HG02763 (cell line): ENCODE data around the gene RPLP2.
A peak's percentile ranks its signal among the peaks of the same experiment; 100 is the strongest.

Source experiments
- ATAC-seq: cut with Tn5 transposase; IDR thresholded peaks from one replicate; pipeline ENCODE4 v1.9.1; 2021; ENCODE audit warnings: mild to moderate bottlenecking, moderate library complexity; ENCODE audit not compliant: unreplicated experiment

Gene RPLP2

DNA sequence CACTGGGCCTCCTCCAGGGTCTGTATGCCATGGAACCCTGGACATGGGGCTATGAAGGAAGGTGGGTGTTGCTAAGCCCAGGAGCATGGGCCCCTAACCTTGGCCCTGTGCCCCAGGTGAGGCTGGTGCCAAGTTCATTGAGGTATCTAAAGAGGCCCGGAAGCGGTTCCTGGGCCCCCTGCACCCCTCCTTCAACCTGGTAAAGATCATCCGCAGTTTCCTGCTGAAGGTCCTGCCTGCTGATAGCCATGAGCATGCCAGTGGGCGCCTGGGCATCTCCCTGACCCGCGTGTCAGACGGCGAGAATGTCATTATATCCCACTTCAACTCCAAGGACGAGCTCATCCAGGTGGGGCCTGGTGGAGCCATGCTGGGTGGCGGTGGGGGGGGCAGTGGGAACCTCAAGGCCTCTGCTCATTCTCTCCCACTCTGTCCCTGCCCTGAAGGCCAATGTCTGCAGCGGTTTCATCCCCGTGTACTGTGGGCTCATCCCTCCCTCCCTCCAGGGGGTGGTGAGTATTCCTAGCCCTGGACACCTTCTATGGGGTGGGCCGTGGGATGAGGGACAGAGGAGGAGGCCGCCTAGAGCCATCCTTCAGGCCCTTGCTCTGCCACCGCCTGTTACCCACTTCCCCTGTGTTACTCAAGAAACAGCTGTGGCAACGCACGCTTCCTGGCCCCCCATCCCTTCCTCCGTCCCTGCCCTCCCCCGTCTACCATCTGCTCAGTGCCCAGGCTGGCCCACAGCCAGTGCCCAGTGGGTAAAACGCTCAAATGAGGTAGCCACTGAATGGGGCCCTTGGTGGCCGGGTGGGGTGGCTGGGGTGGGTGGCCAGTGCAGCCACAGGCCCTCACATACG, 12.0 kb downstream of the RPLP2 start:
- ATAC-seq = no peak

DNA sequence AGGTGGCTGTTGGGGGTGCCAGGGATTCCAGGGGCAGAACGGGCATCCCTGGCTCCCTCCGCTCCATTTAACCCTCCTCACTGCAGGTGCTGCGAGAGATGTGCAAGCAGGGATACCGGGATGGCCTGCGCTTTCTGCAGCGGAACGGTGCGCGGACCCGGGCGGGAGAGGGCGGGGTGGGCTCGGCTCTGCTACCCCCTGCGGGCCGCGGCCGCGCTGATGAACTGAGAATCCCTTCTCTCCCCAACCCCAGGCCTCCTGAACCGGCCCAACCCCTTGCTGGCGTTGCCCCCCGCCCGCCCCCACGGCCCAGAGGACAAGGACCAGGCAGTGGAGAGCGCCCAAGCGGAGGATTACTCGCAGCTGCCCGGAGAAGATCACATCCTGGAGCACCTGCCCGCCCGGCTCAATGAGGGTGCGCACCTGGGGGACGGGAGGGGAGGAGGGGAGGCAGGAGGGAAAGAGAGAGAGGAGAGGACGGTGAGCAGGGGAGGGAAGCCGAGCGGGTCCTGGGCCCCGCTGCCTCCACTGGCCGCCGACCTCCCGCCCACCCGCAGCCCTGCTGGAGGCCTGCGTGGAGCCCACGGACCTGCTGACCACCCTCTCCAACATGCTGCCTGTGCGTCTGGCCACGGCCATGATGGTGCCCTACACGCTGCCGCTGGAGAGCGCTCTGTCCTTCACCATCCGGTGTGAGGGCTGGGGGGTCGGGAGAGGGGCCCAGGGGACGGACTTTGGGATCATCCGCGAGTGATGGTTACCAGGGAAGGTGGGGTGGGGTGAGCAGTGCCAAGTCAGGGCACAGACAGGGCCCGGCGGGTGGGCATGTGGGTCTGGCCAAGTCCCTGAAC, 13.9 kb downstream of the RPLP2 start:
- no peak for ATAC-seq

DNA sequence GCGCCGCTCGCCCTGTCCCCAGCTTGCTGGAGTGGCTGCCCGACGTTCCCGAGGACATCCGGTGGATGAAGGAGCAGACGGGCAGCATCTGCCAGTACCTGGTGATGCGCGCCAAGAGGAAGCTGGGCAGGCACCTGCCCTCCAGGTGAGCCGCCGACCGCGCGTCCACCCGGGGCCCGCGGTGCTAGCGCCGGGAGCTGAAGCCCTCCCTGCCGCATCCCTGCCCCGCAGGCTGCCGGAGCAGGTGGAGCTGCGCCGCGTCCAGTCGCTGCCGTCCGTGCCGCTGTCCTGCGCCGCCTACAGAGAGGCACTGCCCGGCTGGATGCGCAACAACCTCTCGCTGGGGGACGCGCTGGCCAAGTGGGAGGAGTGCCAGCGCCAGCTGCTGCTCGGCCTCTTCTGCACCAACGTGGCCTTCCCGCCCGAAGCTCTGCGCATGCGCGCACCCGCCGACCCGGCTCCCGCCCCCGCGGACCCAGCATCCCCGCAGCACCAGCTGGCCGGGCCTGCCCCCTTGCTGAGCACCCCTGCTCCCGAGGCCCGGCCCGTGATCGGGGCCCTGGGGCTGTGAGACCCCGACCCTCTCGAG, 14.6 kb downstream of the RPLP2 start:
- ATAC-seq = no peak

DNA sequence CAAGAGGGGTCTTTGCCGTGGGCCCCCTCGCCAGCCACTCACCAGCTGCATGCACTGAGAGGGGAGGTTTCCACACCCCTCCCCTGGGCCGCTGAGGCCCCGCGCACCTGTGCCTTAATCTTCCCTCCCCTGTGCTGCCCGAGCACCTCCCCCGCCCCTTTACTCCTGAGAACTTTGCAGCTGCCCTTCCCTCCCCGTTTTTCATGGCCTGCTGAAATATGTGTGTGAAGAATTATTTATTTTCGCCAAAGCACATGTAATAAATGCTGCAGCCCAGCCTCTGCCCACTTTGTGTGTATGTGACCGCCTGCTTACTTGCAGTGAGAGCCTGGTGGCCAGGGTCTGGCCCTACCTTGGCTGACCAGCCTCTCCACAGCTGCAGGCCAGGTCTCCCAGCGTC, 15.2 kb downstream of the RPLP2 start:
- ATAC-seq = no peak

DNA sequence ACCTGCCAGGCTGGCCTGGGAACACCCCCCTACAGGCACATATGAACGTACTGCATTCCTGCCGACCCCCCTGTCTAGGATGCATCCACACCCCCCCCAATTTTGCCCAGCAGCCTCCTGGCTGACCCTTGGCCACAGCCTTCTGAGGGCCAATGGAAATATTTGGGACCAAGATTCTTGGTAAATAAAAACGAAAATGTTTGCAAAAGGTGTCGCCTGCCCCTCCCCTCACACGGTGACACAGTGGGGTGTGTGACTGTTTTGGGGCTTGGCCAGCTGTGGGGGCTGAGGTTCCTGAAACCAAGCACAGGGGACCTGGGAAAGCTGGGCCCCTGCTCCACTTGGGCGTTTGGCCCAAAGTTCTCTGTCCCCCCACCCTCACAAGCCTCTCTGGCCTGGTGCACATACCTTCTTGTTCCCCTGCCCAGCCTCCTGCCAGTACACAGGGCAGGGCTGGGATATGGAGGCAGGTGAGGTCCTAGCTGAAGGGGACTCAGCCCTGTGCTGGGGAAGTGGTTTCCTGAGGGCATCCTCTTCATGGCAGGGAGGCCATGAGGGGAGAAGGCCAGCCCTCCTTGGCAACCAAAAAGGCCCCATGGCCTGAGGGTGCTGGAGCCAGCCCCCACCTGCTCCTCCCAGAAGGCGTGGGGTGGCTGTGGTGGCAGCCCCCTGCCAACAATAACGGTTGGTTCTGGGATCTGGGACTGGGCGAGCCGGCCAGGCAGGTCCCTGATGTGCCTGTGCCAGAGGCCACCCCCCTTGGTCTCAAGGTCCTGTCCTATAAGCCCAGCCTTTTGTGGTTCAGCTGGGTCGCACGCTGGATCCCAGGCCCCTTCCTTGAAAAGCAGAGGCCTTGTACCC, 15.8 kb downstream of the RPLP2 start:
- ATAC-seq = no peak

DNA sequence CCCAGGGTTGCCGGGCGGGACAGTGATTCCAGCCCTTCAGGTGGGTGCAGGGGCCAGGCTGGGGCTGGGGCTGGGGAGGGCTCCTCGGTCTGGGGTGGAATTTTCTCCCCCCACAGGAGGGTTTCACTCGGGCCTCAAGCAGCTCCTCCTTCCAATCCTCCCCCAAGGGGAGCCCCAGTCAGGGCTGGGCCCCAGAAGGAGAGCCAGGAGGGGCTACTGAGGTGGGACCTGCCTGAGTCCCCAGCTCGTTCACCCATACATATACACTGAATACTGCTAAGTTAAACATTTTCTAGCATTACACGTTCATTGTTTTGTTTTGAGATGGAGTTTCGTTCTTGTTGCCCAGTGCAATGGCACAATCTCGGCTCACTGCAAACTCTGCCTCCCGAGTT, 16.5 kb downstream of the RPLP2 start:
- ATAC-seq = no peak

DNA sequence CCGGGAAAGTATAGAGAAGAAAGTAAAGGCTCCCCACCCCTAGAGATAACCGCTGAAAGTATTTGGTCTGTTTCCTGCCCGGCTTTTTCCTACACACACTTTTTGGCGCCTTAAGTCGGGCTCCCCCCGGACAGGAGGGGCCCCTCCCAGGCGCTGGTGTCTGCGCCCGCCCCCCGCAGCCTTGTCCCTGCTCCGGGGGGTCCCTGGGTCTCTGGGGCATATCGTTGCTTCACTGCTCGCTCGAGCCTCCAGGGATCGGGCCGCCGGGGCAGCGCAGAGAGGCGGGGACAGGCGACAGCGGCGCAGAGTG, 17.0 kb downstream of the RPLP2 start:
- ATAC-seq = no peak

DNA sequence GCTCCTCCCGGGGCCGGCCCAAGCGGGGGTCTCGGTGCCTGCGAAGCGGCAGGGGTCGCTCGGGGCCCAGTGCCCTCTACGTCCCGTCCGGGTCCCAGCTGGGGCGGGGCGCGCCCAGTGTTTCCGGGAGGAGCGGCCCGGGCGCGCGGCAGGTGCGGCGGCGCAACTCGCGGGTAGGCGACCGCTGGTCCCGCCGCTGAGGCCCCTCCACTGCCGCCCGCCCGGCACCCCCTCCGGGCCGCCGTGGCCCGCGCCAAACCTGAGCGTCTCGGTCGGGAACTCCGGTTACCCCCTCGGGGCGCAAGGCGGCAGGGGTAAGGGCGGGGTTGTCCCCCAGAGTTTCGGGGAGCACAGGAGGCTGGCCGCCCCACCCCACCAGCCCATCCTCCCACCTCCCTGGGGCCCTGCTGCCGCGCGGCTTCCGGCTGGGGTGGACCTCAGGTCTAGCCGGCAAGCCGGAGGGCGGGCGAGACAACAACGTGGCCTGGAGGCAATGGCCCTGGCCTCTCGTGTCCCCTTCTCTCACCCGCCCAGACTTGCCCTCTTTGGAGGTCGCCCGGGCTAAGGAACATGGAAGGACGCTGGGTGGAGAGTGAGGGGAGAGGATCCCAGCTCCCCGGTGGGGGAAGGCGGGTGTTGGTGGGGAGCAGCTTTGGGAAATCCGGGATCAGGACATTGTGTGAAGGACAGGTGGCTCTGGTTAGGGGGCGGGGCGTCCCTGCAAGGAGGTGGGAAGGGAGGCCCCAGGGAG, 17.6 kb downstream of the RPLP2 start:
- no peak for ATAC-seq

DNA sequence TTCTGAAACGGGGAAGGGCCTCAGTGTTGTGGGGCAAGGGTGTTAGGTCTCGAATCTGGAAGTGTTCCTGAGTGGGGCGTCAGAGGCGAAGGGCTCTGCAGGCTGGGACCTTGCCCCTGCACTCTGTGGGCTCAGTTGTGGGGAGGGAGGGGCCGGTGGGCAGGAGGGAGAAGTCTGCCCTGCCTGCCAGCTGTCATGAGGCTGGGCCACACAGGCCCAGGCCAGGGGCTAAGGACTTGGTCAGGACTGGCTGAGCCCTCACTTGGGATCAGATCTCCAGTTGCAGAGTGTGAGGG, 18.1 kb downstream of the RPLP2 start, which contains the start of gene CRACR2B:
Gene CRACR2B (plus strand): TSS at position 23 of the 296 bp plus-strand sequence. CDS start 689 bp downstream, outside the sequence.
- no peak for ATAC-seq

DNA sequence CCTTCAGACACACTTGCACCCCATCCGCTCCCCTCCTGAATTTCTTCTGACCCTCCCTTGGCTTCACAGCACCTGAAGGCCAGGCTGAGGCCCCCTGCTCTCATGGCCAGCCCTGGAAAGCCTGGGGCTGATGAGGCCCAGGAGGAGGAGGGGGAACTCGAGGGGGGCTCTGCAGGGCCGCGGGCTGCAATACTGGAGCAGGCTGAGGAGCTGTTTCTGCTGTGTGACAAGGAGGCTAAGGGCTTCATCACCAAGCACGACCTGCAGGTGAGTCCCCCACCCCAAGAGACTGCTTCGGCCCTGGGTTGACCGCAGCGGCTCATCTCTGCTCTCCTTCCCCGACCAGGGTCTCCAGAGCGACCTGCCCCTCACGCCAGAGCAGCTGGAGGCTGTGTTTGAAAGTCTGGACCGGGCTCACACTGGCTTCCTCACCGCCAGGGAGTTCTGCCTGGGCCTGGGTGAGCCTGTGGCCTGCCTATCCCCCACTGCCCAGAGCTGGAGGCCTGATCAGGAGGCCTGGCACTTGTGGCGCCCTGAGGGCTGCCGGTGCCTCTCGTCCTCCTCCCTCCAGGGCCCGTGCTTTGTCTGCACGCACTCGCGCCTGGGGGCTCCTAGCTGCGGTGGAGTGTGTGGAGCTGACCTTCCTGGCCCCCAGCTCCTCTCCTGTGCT, 18.9 kb downstream of the RPLP2 start:
- no peak for ATAC-seq

DNA sequence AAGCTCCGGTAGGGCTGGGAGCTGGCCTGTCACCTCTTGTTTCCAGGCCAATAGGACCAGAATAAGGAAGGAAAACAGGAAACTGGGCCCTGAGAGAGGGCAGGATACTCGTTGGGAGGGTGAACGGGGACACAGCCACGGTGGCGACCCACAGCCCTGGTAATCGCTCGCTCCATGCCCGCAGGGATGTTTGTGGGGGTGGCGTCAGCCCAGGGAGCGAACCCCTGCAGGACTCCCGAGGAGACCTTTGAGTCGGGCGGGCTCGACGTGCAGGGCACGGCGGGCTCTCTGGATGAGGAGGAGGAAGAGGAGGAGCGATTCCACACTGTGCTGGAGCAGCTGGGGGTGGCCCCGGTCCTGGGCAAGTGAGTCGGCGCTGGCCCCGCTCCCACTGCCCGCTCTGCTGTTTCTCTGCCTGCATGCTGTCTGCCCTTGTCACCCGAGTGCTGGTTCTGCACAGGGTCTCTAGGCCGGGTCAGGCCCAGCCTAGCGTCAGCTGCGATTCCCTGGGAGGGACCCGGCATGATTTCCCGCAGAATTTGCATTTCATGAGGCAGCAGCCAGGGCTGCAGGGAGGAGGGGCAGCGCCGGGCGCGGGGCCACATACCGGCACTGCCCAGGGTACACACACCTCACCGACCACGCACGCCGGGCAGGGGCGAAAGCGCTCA, 19.5 kb downstream of the RPLP2 start:
- no peak for ATAC-seq

DNA sequence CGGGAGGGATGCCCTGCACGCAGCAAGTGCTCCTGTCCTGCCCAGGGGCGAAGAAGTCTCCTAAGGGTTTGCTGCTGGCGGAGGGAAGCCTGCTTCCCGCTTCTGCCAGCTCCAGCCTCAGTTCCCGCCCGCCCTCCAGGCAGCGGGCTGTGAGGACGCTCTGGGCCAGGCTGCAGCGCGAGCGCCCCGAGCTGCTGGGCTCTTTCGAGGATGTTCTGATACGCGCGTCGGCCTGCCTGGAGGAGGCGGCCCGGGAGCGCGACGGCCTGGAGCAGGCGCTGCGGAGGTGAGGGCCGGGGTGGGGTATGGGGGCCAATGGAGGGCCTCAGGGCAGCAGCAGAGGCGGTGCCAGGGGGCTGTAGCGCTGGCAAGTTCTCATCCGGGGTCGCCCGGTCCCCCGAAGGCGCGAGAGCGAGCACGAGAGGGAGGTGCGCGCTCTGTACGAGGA, 20.1 kb downstream of the RPLP2 start:
- no peak for ATAC-seq

DNA sequence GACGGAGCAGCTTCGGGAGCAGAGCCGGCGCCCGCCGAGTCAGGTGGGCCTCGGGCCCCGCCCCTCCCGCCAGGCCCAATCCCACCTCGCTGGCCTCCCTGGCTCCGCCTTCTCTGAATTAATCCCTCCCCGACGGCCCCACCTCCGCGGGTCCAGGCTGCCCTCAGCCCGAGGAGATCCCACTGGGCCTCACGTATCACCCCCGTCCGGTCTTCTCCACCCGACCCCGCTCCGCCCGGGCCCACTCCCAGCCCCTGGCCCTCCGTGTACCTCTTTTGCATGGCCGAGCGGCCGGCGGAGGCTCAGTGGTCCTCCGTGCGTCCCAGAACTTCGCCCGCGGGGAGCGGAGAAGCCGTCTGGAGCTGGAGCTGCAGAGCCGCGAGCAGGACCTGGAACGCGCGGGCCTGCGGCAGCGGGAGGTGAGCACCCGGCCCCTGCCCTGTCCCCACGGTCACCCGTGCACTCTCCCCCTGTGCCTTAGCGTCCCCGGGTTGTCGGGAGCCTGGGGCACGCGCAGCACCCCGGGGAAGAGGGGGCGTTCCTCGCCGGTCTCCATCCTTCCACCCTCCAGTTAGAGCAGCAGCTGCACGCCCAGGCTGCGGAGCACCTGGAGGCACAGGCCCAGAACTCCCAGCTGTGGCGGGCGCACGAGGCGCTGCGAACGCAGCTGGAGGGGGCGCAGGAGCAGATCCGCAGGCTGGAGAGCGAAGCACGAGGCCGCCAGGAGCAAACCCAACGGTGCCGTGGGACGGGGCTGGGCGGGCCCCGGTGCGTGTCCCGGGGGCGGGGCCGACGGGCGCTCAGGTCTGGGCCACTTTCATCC, 20.7 kb downstream of the RPLP2 start:
- ATAC-seq = no peak

DNA sequence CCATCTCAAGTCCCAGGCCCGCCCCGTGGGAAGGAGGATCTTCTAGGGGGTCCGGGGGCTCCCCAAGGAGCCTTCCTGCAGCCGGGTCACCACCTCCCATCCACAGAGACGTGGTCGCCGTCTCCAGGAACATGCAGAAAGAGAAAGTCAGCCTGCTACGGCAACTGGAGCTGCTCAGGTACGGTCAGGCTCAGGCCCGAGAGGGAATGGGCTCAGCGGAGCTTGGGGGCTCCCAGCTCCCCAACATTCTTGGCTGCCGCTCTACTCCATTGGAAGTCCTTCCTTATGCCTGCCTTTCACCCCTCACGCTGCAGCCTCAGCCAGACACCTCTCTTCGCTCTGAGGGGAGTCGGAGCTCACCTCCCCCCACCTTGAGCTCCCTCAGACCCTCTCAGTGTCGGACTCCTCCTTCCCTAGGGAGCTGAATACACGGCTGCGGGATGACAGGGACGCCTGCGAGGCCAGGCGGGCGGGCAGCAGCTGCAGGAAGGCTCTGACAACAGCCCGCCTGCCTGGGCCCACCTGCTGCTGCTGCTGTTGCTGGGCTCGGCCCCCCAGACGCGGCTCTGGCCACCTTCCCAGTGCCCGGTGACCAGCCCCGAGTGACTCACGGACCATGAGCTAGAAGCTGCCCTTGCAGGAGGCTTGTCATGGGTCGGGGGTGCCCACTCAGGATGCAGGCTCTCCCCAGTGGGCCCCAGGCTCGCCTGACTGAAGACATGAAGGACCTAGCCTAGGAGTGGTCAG, 21.5 kb downstream of the RPLP2 start:
- no peak for ATAC-seq

DNA sequence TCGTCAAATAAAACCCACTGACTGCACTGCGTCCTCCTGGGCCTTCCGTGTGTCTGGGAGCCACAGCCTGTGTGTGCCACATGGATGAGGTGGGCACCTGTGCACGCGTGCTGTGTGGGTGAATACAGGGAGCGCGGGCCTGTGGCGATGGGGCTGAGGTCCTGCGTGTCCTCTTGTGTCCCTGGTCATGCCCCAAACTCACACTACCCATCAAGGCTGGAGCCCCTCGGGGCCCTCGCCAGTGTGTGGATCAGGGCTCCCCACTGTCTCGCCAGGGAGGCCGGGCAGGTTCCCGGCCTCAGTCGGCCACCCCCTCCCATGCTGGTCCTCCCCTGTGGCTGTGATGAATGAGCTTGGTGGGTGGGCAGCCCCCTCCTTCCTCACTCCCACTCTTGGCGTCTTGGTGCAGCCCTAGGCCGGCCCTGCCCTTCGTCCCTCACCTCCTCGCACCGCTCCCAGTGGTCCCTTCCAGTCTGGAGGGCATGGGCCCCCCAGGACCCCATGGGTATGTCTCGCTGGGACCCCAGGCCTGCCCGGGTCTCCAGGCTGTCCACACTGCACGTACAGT, 22.3 kb downstream of the RPLP2 start:
- ATAC-seq = no peak

DNA sequence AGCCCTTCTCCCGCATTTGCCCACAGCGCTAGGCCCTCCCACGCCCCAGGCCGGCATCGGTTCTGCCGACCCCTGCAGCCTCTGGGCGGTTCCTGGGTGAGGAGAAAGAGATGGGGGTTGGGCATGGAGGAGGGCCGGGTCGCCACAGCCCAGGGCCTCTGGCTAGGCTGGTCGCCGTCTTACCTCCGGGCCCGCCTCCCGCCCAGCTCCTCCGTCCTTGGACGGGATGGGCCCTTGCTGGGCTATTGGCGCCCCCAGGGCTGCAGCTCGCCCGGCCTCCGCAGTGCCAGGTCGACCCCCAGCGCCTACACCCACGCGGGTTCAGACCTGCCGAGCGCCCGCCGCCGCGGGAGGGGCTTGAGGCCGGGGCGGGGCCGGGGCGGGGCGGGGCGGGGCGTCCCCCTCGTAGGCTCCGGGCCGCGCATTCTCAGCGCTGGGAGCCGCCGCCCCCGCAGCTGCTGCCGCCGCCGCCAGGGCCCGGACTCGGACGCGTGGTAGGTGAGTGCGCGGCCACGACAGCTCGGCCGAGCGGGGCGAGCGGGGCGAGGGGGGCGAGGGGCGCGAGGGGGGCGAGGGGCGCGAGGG, 22.9 kb downstream of the RPLP2 start, which contains the start of gene CD151:
Gene CD151 (plus strand): TSS at position 424 of the 585 bp plus-strand sequence. CDS start 3,118 bp downstream, outside the sequence.
- peak; percentile 41 for ATAC-seq
